ENCODE measurements around the gene INPP4A.

GRCh38 chr2:98588880-98589431 lies 144.3 kb downstream of the INPP4A start:
- TF ChIP-seq, protein P1, sequence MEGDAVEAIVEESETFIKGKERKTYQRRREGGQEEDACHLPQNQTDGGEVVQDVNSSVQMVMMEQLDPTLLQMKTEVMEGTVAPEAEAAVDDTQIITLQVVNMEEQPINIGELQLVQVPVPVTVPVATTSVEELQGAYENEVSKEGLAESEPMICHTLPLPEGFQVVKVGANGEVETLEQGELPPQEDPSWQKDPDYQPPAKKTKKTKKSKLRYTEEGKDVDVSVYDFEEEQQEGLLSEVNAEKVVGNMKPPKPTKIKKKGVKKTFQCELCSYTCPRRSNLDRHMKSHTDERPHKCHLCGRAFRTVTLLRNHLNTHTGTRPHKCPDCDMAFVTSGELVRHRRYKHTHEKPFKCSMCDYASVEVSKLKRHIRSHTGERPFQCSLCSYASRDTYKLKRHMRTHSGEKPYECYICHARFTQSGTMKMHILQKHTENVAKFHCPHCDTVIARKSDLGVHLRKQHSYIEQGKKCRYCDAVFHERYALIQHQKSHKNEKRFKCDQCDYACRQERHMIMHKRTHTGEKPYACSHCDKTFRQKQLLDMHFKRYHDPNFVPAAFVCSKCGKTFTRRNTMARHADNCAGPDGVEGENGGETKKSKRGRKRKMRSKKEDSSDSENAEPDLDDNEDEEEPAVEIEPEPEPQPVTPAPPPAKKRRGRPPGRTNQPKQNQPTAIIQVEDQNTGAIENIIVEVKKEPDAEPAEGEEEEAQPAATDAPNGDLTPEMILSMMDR (IDR thresholded peaks at IDR 0.05) = no peak
- TF ChIP-seq POLR2A (IDR thresholded peaks at IDR 0.05) (no peak), POLR2AphosphoS5 (IDR thresholded peaks at IDR 0.05) (no peak), EP300 (IDR thresholded peaks at IDR 0.05; ENCODE audit: low read depth) (no peak)
